A549 (cell line): Measurements from ENCODE around the gene PCNX1. TPM values are rescaled to one million over a fixed set of nuclear protein-coding genes. Genes with fewer than 3 reads are reported as not detected.

Source experiments
- ATAC-seq, 2 experiments: fragments of 200-7000 bp in 1 of 2; fragments of >200 bp in 1 of 2; cut with Nextera tagmentation in 1 of 2; cut with Tn5 transposase in 1 of 2; 3 replicates each; pipeline versions ENCODE4 v1.8.0 to v1.9.1; 2018 to 2020; ENCODE audit warnings: mild to moderate bottlenecking in 1 of 2, moderate library complexity in 1 of 2
- CTCF ChIA-PET: fragments of 300-600 bp; sonication (Branson Sonifier 250); formaldehyde crosslinking; extraction: SDS; loops from one replicate; lab custom pipeline; 2021; ENCODE audit warnings: antibody characterized with exemption, inconsistent platforms; lab: Yijun Ruan, JAX
- POLR2A ChIA-PET: fragments of 350-600 bp; formaldehyde crosslinking; extraction: SDS; loops from one replicate; lab custom pipeline; 2021; ENCODE audit warnings: antibody characterized with exemption, inconsistent platforms; lab: Yijun Ruan, JAX
- DNase-seq, 2 experiments: peaks; one replicate each; pipeline versions ENCODE4 v3.0.0 to v3.0.0-alpha.2; 2011 to 2016; ENCODE audit warnings: low read depth in 1 of 2, low spot score in 1 of 2
- FAIRE-seq: peaks from 2 replicates; lab custom pipeline; 2011; peaks lifted over from hg19 to GRCh38; lab: Jason Lieb, UNC
- H3K27ac ChIP-seq, 2 experiments: fragments of >200 bp; sonication (Bioruptor Twin); formaldehyde crosslinking; 3 replicates each; pipeline ENCODE4 v1.5.1; 2016 to 2017
- H3K4me1 ChIP-seq: fragments of >200 bp; sonication (Bioruptor Twin); formaldehyde crosslinking; 3 replicates; pipeline ENCODE4 v1.6.1; 2016
- H3K4me2 ChIP-seq: fragments of >200 bp; sonication (Bioruptor Twin); formaldehyde crosslinking; 3 replicates; pipeline ENCODE4 v1.6.1; 2016
- H3K4me3 ChIP-seq: fragments of >200 bp; sonication (Bioruptor Twin); formaldehyde crosslinking; 3 replicates; pipeline ENCODE4 v1.5.1; 2016
- H3K9me3 ChIP-seq: fragments of >200 bp; sonication (Bioruptor Twin); formaldehyde crosslinking; 3 replicates; pipeline ENCODE4 v1.6.1; 2016
- ATOH8 ChIP-seq: fragments of 250-450 bp; sonication (Bioruptor Pico); IDR thresholded peaks from 2 replicates; pipeline ENCODE4 v1.5.0; 2020; ENCODE audit warnings: low read depth, mild to moderate bottlenecking, moderate library complexity
- BCL3 ChIP-seq: fragments of >200 bp; sonication (Bioruptor Twin); formaldehyde crosslinking; IDR thresholded peaks from 3 replicates; pipeline ENCODE4 v1.6.1; 2016
- CBX2 ChIP-seq: fragments of 200-600 bp; sonication (generic); IDR thresholded peaks from 2 replicates; pipeline ENCODE4 v1.6.1; 2016; ENCODE audit warnings: low read depth, mild to moderate bottlenecking, borderline replicate concordance
- CBX8 ChIP-seq: fragments of 200-600 bp; sonication (generic); IDR thresholded peaks from 2 replicates; pipeline ENCODE4 v1.6.1; 2016
- CEBPB ChIP-seq, 2 experiments: fragments of >200 bp in 1 of 2; sonication (Bioruptor Twin) in 1 of 2; formaldehyde crosslinking in 1 of 2; IDR thresholded peaks; 2 replicates each; pipeline ENCODE4 v1.6.1; 2012 to 2016
- CHD2 ChIP-seq: fragments of 150-350 bp; IDR thresholded peaks from 2 replicates; pipeline ENCODE4 v1.6.1; 2014; ENCODE audit warnings: low read length; ENCODE audit not compliant: partially characterized antibody
- EHMT2 ChIP-seq: fragments of 200-600 bp; sonication (generic); IDR thresholded peaks from 2 replicates; pipeline ENCODE4 v1.6.1; 2016; ENCODE audit warnings: antibody characterized with exemption, low read depth, mild to moderate bottlenecking, moderate library complexity
- FOSL2 ChIP-seq, 2 experiments: fragments of 450-650 bp in 1 of 2; fragments of >200 bp in 1 of 2; sonication (Bioruptor Twin) in 1 of 2; formaldehyde crosslinking; IDR thresholded peaks; 2 replicates each; pipeline versions ENCODE4 v1.5.0 to v1.6.1; 2016 to 2020; ENCODE audit warnings: mild to moderate bottlenecking in 1 of 2, moderate library complexity in 1 of 2
- FOXS1 ChIP-seq: fragments of 250-450 bp; sonication (Bioruptor Pico); IDR thresholded peaks from 2 replicates; pipeline ENCODE4 v1.5.0; 2020; ENCODE audit warnings: mild to moderate bottlenecking, moderate library complexity
- GATA3 ChIP-seq: IDR thresholded peaks from 2 replicates; pipeline ENCODE4 v1.6.1; 2012; ENCODE audit warnings: borderline replicate concordance
- HDAC2 ChIP-seq: fragments of 200-600 bp; sonication (generic); IDR thresholded peaks from 2 replicates; pipeline ENCODE4 v1.6.1; 2016
- HMGXB4 ChIP-seq: fragments of 250-450 bp; sonication (Bioruptor Pico); IDR thresholded peaks from 2 replicates; pipeline ENCODE4 v1.5.0; 2021; ENCODE audit warnings: mild to moderate bottlenecking, moderate library complexity, borderline replicate concordance
- HOXA7 ChIP-seq: fragments of 250-450 bp; sonication (Bioruptor Pico); IDR thresholded peaks from 2 replicates; pipeline ENCODE4 v1.5.0; 2020; ENCODE audit warnings: mild to moderate bottlenecking, moderate library complexity
- MYC ChIP-seq: IDR thresholded peaks from 2 replicates; pipeline ENCODE4 v1.6.1; 2012; ENCODE audit warnings: mild to moderate bottlenecking, inconsistent platforms, low read length, improper control_type of control experiment, borderline replicate concordance
- NPAS2 ChIP-seq: fragments of 250-450 bp; sonication (Bioruptor Pico); IDR thresholded peaks from 2 replicates; pipeline ENCODE4 v1.8.0; 2022; ENCODE audit warnings: mild to moderate bottlenecking, moderate library complexity, borderline replicate concordance
- NR3C1 ChIP-seq: fragments of >200 bp; sonication (Bioruptor Twin); formaldehyde crosslinking; IDR thresholded peaks from 3 replicates; pipeline ENCODE4 v1.6.1; 2017
- PBX3 ChIP-seq: IDR thresholded peaks from 2 replicates; pipeline ENCODE4 v1.6.1; 2012
- POLR2A ChIP-seq: IDR thresholded peaks from 2 replicates; pipeline ENCODE4 v1.6.1; 2012; ENCODE audit warnings: mild to moderate bottlenecking, low read length
- SMC3 ChIP-seq: fragments of >200 bp; sonication (Bioruptor Twin); formaldehyde crosslinking; IDR thresholded peaks from 3 replicates; pipeline ENCODE4 v1.6.1; 2018; ENCODE audit warnings: inconsistent platforms
- TFCP2L1 ChIP-seq: fragments of 250-450 bp; sonication (Bioruptor Pico); IDR thresholded peaks from 2 replicates; pipeline ENCODE4 v1.5.0; 2021; ENCODE audit warnings: mild to moderate bottlenecking
- TP53 ChIP-seq: fragments of 250-450 bp; sonication (Bioruptor Pico); IDR thresholded peaks from 2 replicates; pipeline ENCODE4 v1.5.0; 2021; ENCODE audit warnings: mild to moderate bottlenecking, moderate library complexity
- ZC3H11A ChIP-seq: fragments of 450-650 bp; IDR thresholded peaks from 2 replicates; pipeline ENCODE4 v1.6.1; 2014; ENCODE audit warnings: antibody characterized with exemption, mild to moderate bottlenecking
- ZFP36 ChIP-seq: fragments of 450-650 bp; IDR thresholded peaks from 2 replicates; pipeline ENCODE4 v1.6.1; 2014; ENCODE audit warnings: borderline replicate concordance; ENCODE audit not compliant: partially characterized antibody
- ZNF302 ChIP-seq: fragments of 250-450 bp; sonication (Bioruptor Pico); IDR thresholded peaks from 2 replicates; pipeline ENCODE4 v1.9.0; 2021; ENCODE audit warnings: inconsistent platforms, mild to moderate bottlenecking, moderate library complexity
- ZSCAN20 ChIP-seq: fragments of 250-450 bp; sonication (Bioruptor Pico); IDR thresholded peaks from 2 replicates; pipeline ENCODE4 v1.8.0; 2022; ENCODE audit warnings: mild to moderate bottlenecking, moderate library complexity
- WGBS: methylation state at CpG from one replicate; pipeline ENCODE4 v1.1.6; 2017; ENCODE audit errors: missing lambda C conversion rate; 5-methylcytosine and 5-hydroxymethylcytosine counted together
- polyA plus RNA-seq, 4 experiments: library from polyadenylated mRNA; depleted of rRNA in 3 of 4; stranded (reverse); fragments of >200 nt; fragmentation: RNase III in 1 of 4; extraction: RNeasy Plus Mini Kit Qiagen cat#74134 plus additional on column Dnase treatment in 1 of 4; gene quantifications; 2 replicates in 3 of 4; 3 replicates in 1 of 4; pipeline ENCODE4 v1.2.3, GENCODE V29; 2011 to 2017

Gene PCNX1
- polyA plus RNA-seq, 2 of the 4 experiments (the other 2 are of a cell fraction) = 10.4 to 45.0 TPM

GRCh38 chr14:71061458-71061857 lies 154.2 kb downstream of the PCNX1 start:
- H3K4me3 ChIP-seq = no peak overlapping the region
- H3K9me3 ChIP-seq = peaks cover 3% of the 10 kb centered on the region; the same call in 1 of the 3 replicates
- ChIA-PET POLR2A (interaction anchor here (0.6 kb wide), 1 partner anchor 213 kb away, joined by 4 read pairs; no protein-coding TSS in a partner anchor), CTCF (interaction anchor here (1.6 kb wide), 1 partner anchor 23 kb away, joined by 3 read pairs; no protein-coding TSS in a partner anchor)
- H3K4me1 ChIP-seq = peaks cover 7% of the 10 kb centered on the region; the same call in 2 of the 3 replicates
- ATAC-seq (no peak), DNase-seq (no peak), FAIRE-seq (no peak)
- H3K27ac ChIP-seq = peak overlapping the region in 1 of 2 experiments; percentile 11; a peak in 1 of 6 replicates
- TF ChIP-seq CEBPB (IDR thresholded peaks at IDR 0.05) = no peak
- no peak for TF ChIP-seq ATOH8
- TF ChIP-seq GATA3 = no peak
- TF ChIP-seq SMC3 = no peak
- TF ChIP-seq CBX8 = no peak
- TF ChIP-seq EHMT2 = no peak
- no peak for TF ChIP-seq TP53 (CRISPR knock-in tag)
- TF ChIP-seq NR3C1 = no peak
- no peak for TF ChIP-seq FOXS1 (CRISPR knock-in tag)
- TF ChIP-seq HDAC2 = no peak
- H3K4me2 ChIP-seq = no peak overlapping the region
- WGBS = 100% methylated on average over 1 of the region's 1 CpG

GRCh38 chr14:71062581-71063303 lies 155.5 kb downstream of the PCNX1 start:
- peaks cover 7% of the 10 kb centered on the region; the same call in 2 of the 3 replicates for H3K4me1 ChIP-seq
- no peak for ATAC-seq
- no peak for DNase-seq
- peaks cover 3% of the 10 kb centered on the region; the same call in 1 of the 3 replicates for H3K9me3 ChIP-seq
- H3K27ac ChIP-seq = no peak overlapping the region; a peak in 1 of 6 replicates
- no peak overlapping the region for H3K4me3 ChIP-seq
- ChIA-PET CTCF (interaction anchor here (1.4 to 1.6 kb wide), 2 partner anchors 21 to 690 kb away, joined by 3 read pairs; no protein-coding TSS in a partner anchor), POLR2A (no interaction called here)
- H3K4me2 ChIP-seq = no peak overlapping the region
- 71% methylated on average over 5 of the region's 5 CpGs for WGBS
- TF ChIP-seq CEBPB (IDR thresholded peaks at IDR 0.05) (0 out of 4 replicates have a peak, but pooled peaks of 1 of the 2 experiments have one; percentile 7), ZC3H11A (no peak), HMGXB4 (CRISPR knock-in tag) (no peak), ATOH8 (no peak), FOSL2 (IDR thresholded peaks at IDR 0.05) (no peak), FOSL2 (CRISPR knock-in tag; IDR thresholded peaks at IDR 0.05) (no peak), TFCP2L1 (CRISPR knock-in tag) (no peak), BCL3 (no peak), ZNF302 (CRISPR knock-in tag) (no peak)
- no peak for FAIRE-seq

GRCh38 chr14:71063351-71063750 lies 156.1 kb downstream of the PCNX1 start:
- POLR2A ChIA-PET = no interaction called here
- WGBS = 82% methylated on average over 2 of the region's 2 CpGs
- CTCF ChIA-PET = interaction anchor here (1.4 to 1.6 kb wide), 2 partner anchors 21 to 690 kb away, joined by 3 read pairs; no protein-coding TSS in a partner anchor
- H3K9me3 ChIP-seq = peaks cover 3% of the 10 kb centered on the region; the same call in 1 of the 3 replicates
- DNase-seq = no peak
- peaks cover 7% of the 10 kb centered on the region; the same call in 2 of the 3 replicates for H3K4me1 ChIP-seq
- FAIRE-seq = no peak
- H3K4me3 ChIP-seq = no peak overlapping the region
- no peak overlapping the region; a peak in 1 of 6 replicates for H3K27ac ChIP-seq
- no peak overlapping the region for H3K4me2 ChIP-seq
- no peak for ATAC-seq
- TF ChIP-seq SMC3 (no peak), TP53 (CRISPR knock-in tag) (no peak), GATA3 (no peak), POLR2A (no peak), BCL3 (no peak), EHMT2 (no peak), MYC (no peak), NPAS2 (CRISPR knock-in tag) (no peak), CBX2 (no peak), HOXA7 (CRISPR knock-in tag) (no peak), ZSCAN20 (CRISPR knock-in tag) (no peak), CHD2 (no peak), PBX3 (no peak), ZFP36 (no peak)
